GM12878 (cell line): ENCODE data around the gene IL36B. TPM values are rescaled to one million over a fixed set of nuclear protein-coding genes. Genes with fewer than 3 reads are reported as not detected.
A peak's percentile ranks its signal among the peaks of the same experiment; 100 is the strongest.

ENCODE experiments used
- ATAC-seq: fragments of 200-7000 bp; cut with Tn5 transposase; 3 replicates; pipeline ENCODE4 v1.9.1; 2020; ENCODE audit warnings: mild to moderate bottlenecking, moderate library complexity
- BruUV-seq: library from RNA; stranded (reverse); fragments of 400-500 nt; replicated peaks from 2 replicates; lab custom pipeline; 2021; lab: Mats Ljungman, UMichigan
- CTCF ChIA-PET: fragments of 300-600 bp; sonication (Branson Sonifier 250); formaldehyde crosslinking; extraction: SDS; loops from one replicate; lab custom pipeline; 2021; ENCODE audit warnings: inconsistent platforms; lab: Yijun Ruan, JAX
- POLR2A ChIA-PET: fragments of 350-600 bp; formaldehyde crosslinking; extraction: SDS; loops from one replicate; lab custom pipeline; 2021; ENCODE audit warnings: inconsistent platforms; lab: Charles Lee
- RAD21 ChIA-PET: fragments of 300-600 bp; sonication (Branson Sonifier 250); formaldehyde crosslinking; loops from one replicate; lab custom pipeline; 2023; ENCODE audit warnings: antibody characterized with exemption; ENCODE audit not compliant: unreplicated experiment; lab: Charles Lee
- SMC1A ChIA-PET: fragments of 300-600 bp; sonication (Branson Sonifier 250); formaldehyde crosslinking; loops from one replicate; lab custom pipeline; 2023; ENCODE audit not compliant: unreplicated experiment, uncharacterized antibody; lab: Charles Lee
- DNase-seq: peaks from one replicate; pipeline ENCODE4 v3.0.0-alpha.2; 2011; ENCODE audit warnings: low read depth, low spot score
- FAIRE-seq: peaks from 3 replicates; lab custom pipeline; 2011; peaks lifted over from hg19 to GRCh38; lab: Jason Lieb, UNC
- H2AFZ ChIP-seq: 2 replicates; pipeline ENCODE4 v1.6.0; 2011; ENCODE audit warnings: low read depth, low read length, control low read depth; ENCODE audit not compliant: control insufficient read depth
- H3K27ac ChIP-seq: 2 replicates; pipeline ENCODE4 v1.5.1; 2011; ENCODE audit warnings: control low read depth; ENCODE audit not compliant: control insufficient read depth, insufficient read depth
- H3K27me3 ChIP-seq, 2 experiments: replicated peaks in 1 of 2; 2 replicates each; pipeline versions ENCODE4 v1.6.0 to v1.6.1; 2011; ENCODE audit warnings: low read length in 1 of 2; ENCODE audit not compliant: control insufficient read depth in 2 of 2, insufficient read depth in 2 of 2
- H3K36me3 ChIP-seq, 2 experiments: 2 replicates each; pipeline ENCODE4 v1.5.1; 2011; ENCODE audit warnings: low read length in 1 of 2; ENCODE audit not compliant: control insufficient read depth in 2 of 2, insufficient read depth in 2 of 2
- H3K4me1 ChIP-seq: 2 replicates; pipeline ENCODE4 v1.6.1; 2011; ENCODE audit warnings: mild to moderate bottlenecking, low read length, moderate library complexity, mixed read lengths; ENCODE audit not compliant: control insufficient read depth, insufficient read depth
- H3K4me2 ChIP-seq: 2 replicates; pipeline ENCODE4 v1.6.0; 2011; ENCODE audit warnings: control low read depth; ENCODE audit not compliant: control insufficient read depth, insufficient read depth
- H3K4me3 ChIP-seq: fragments of 200-600 bp; sonication (generic); 2 replicates; pipeline ENCODE4 v1.5.1; 2016
- H3K79me2 ChIP-seq: 2 replicates; pipeline ENCODE4 v1.6.0; 2011; ENCODE audit warnings: low read length; ENCODE audit not compliant: control insufficient read depth, insufficient read depth
- H3K9ac ChIP-seq: 2 replicates; pipeline ENCODE4 v1.8.0; 2011; ENCODE audit warnings: low read length, control low read depth, mixed read lengths; ENCODE audit not compliant: control insufficient read depth, insufficient read depth
- H3K9me3 ChIP-seq: replicated peaks from 3 replicates; pipeline ENCODE4 v1.5.1; 2011; ENCODE audit warnings: mild to moderate bottlenecking, low read length; ENCODE audit not compliant: control insufficient read depth, insufficient read depth
- H4K20me1 ChIP-seq: 2 replicates; pipeline ENCODE4 v1.6.0; 2011; ENCODE audit not compliant: control insufficient read depth, insufficient read depth
- FOS ChIP-seq: IDR thresholded peaks from 3 replicates; pipeline ENCODE4 v1.6.1; 2011; ENCODE audit warnings: borderline replicate concordance; ENCODE audit not compliant: insufficient read length; ENCODE audit errors: extremely low read depth
- IRF3 ChIP-seq: fragments of 450-650 bp; IDR thresholded peaks from 2 replicates; pipeline ENCODE4 v1.6.1; 2014; ENCODE audit warnings: mild to moderate bottlenecking
- MEF2A ChIP-seq: IDR thresholded peaks from 2 replicates; pipeline ENCODE4 v1.6.1; 2011; ENCODE audit warnings: low read depth, mild to moderate bottlenecking, low read length, moderate library complexity; ENCODE audit not compliant: insufficient read depth
- RAD21 ChIP-seq: IDR thresholded peaks from 2 replicates; pipeline ENCODE4 v1.6.1; 2011; ENCODE audit warnings: mild to moderate bottlenecking, low read depth, low read length, moderate library complexity; ENCODE audit not compliant: insufficient read depth
- RUNX3 ChIP-seq: IDR thresholded peaks from 2 replicates; pipeline ENCODE4 v1.6.1; 2012; ENCODE audit warnings: low read length, inconsistent platforms
- SPI1 ChIP-seq: IDR thresholded peaks from 2 replicates; pipeline ENCODE4 v1.6.1; 2011; ENCODE audit warnings: low read depth, mild to moderate bottlenecking, low read length, moderate library complexity, borderline replicate concordance; ENCODE audit not compliant: insufficient read depth
- SUZ12 ChIP-seq: fragments of 200-600 bp; sonication (generic); IDR thresholded peaks from one replicate; pipeline ENCODE4 v1.6.1; 2018; ENCODE audit warnings: antibody characterized with exemption, mild to moderate bottlenecking; ENCODE audit not compliant: unreplicated experiment
- in situ Hi-C: fragments of 300-500 bp; cut with MboI; formaldehyde crosslinking; loops from 9 replicates; pipeline ENCODE4 v1.14.3; 2018; ENCODE audit warnings: mixed read lengths
- intact Hi-C: fragments of 100-400 bp; cut with micrococcal nuclease; formaldehyde crosslinking; loops from one replicate; pipeline ENCODE4 v1.14.2; 2022; ENCODE audit not compliant: unreplicated experiment
- polyA plus RNA-seq, 11 experiments: library from polyadenylated mRNA; depleted of rRNA in 4 of 11; unstranded in 6 of 11; stranded (reverse) in 5 of 11; fragments of >200 nt; fragmentation: Nextera tagmentation in 4 of 11; fragmentation: Illumina TruSeq in 1 of 11; extraction: Ambion mirVana in 4 of 11; extraction: Trizol in 1 of 11; gene quantifications; 1 replicate in 1 of 11; 2 replicates in 10 of 11; pipeline versions ENCODE4 v1.2.1 to v1.2.3, GENCODE V29; 2011 to 2016; ENCODE audit warnings: inconsistent platforms in 2 of 11, missing spikeins in 2 of 11, low read depth in 1 of 11
- total RNA-seq, 4 experiments: library from RNA; depleted of rRNA in 3 of 4; stranded (reverse); fragments of >200 nt in 3 of 4; fragmentation: Illumina TruSeq in 1 of 4; extraction: Trizol in 1 of 4; gene quantifications; 2 replicates each; pipeline versions ENCODE4 v1.2.1 to v1.2.3, GENCODE V29; 2013 to 2021

IL36B gene
- total and polyA plus RNA-seq, 10 of the 15 experiments (the other 5 are each of a cell fraction or from before 2014, with no cell fraction given): not detected

- Histone ChIP-seq H3K4me3 (no peak overlapping the region), H3K36me3 (no peaks in the 10 kb centered on the region), H3K9me3 (no peaks in the 10 kb centered on the region), H3K4me2 (no peak overlapping the region), H3K79me2 (no peaks in the 10 kb centered on the region), H3K27me3 (no peaks in the 10 kb centered on the region; a peak in 1 of 4 replicates), H2AFZ (no peak overlapping the region), H3K9ac (no peak overlapping the region), H3K4me1 (no peaks in the 10 kb centered on the region), H3K27ac (no peak overlapping the region), H4K20me1 (no peaks in the 10 kb centered on the region)
- POLR2A ChIA-PET: no interaction called here
- ATAC-seq (no peak; the same call in 2 of the 3 replicates), DNase-seq (no peak), FAIRE-seq (no peak)
- no TSS peak for BruUV-seq
- CTCF ChIA-PET: interaction anchor here (0.8 to 1.3 kb wide), 2 partner anchors 50 to 142 kb away, joined by 3 read pairs; no protein-coding TSS in a partner anchor
- RAD21 ChIA-PET: interaction anchor here (0.6 to 1.1 kb wide), 3 partner anchors 15 to 97 kb away, joined by 3 read pairs; no protein-coding TSS in a partner anchor
- TF ChIP-seq RUNX3: no peak
- no peak for TF ChIP-seq FOS
- TF ChIP-seq SUZ12: no peak
- TF ChIP-seq IRF3: no peak
- 0 out of 2 replicates have a peak, but pooled peaks have one; percentile 3 for TF ChIP-seq SPI1
- no peak for TF ChIP-seq MEF2A
- TF ChIP-seq RAD21: no peak
- intact Hi-C loops: no loop called here
- SMC1A ChIA-PET: interaction anchor here (0.9 kb wide), 1 partner anchor 9 kb away, joined by 3 read pairs; no protein-coding TSS in a partner anchor
- in situ Hi-C loops: no loop called here
Measured at GRCh38 chr2:113088213-113088992, 35.7 kb upstream of the IL36B start.
